IMR-90 (cell line): ENCODE data around the gene NOM1. TPM values are rescaled to one million over a fixed set of nuclear protein-coding genes. Genes with fewer than 3 reads are reported as not detected.

Experiments
- ATAC-seq: fragments of 200-7000 bp; cut with Tn5 transposase; 2 replicates; pipeline ENCODE4 v1.9.1; 2020; ENCODE audit warnings: low read depth, mild to moderate bottlenecking, moderate library complexity
- BruUV-seq: library from RNA; stranded (reverse); fragments of 400-500 nt; replicated peaks from 2 replicates; lab custom pipeline; 2021; lab: Mats Ljungman, UMichigan
- CTCF ChIA-PET: fragments of 300-600 bp; formaldehyde crosslinking; extraction: SDS; loops from one replicate; lab custom pipeline; 2021; ENCODE audit warnings: antibody characterized with exemption; lab: Yijun Ruan, JAX
- POLR2A ChIA-PET: fragments of 300-600 bp; sonication (Branson Sonifier 250); formaldehyde crosslinking; loops from one replicate; lab custom pipeline; 2022; ENCODE audit warnings: antibody characterized with exemption; ENCODE audit not compliant: unreplicated experiment; lab: Charles Lee
- DNase-seq: peaks from one replicate; pipeline ENCODE4 v3.0.0; 2013
- H2AFZ ChIP-seq: replicated peaks from 2 replicates; pipeline ENCODE3; 2013; ENCODE audit warnings: low read length, mild to moderate bottlenecking; ENCODE audit not compliant: poor library complexity
- H2AK5ac ChIP-seq: 2 replicates; pipeline ENCODE4 v1.6.1; 2013; ENCODE audit warnings: low read depth, low read length, inconsistent platforms
- H2AK9ac ChIP-seq: replicated peaks from 2 replicates; pipeline ENCODE3; 2013; ENCODE audit warnings: mild to moderate bottlenecking, low read depth, low read length, moderate library complexity; ENCODE audit not compliant: poor library complexity
- H2BK120ac ChIP-seq: 2 replicates; pipeline ENCODE4 v1.6.1; 2013; ENCODE audit warnings: low read depth, low read length, inconsistent platforms
- H2BK15ac ChIP-seq: 3 replicates; pipeline ENCODE4 v1.6.1; 2013; ENCODE audit warnings: low read depth, low read length, inconsistent platforms
- H2BK20ac ChIP-seq: 2 replicates; pipeline ENCODE4 v1.6.1; 2013; ENCODE audit warnings: low read depth, mild to moderate bottlenecking, inconsistent platforms, low read length, moderate library complexity
- H2BK5ac ChIP-seq: 2 replicates; pipeline ENCODE4 v1.6.1; 2013; ENCODE audit warnings: mild to moderate bottlenecking, low read depth, low read length, inconsistent platforms; ENCODE audit not compliant: poor library complexity, severe bottlenecking
- H3K14ac ChIP-seq: replicated peaks from 2 replicates; pipeline ENCODE4 v1.6.1; 2013; ENCODE audit warnings: low read depth, low read length, inconsistent platforms
- H3K18ac ChIP-seq: 2 replicates; pipeline ENCODE4 v1.6.1; 2013; ENCODE audit warnings: low read depth, low read length, control low read depth
- H3K23ac ChIP-seq: 2 replicates; pipeline ENCODE4 v1.6.1; 2013; ENCODE audit warnings: low read depth, low read length, inconsistent platforms
- H3K27ac ChIP-seq: 2 replicates; pipeline ENCODE4 v1.5.1; 2013; ENCODE audit warnings: mild to moderate bottlenecking, control low read depth, low read length; ENCODE audit not compliant: insufficient read depth
- H3K27me3 ChIP-seq: 2 replicates; pipeline ENCODE4 v1.6.1; 2013; ENCODE audit warnings: low read length; ENCODE audit not compliant: control insufficient read depth, insufficient read depth
- H3K36me3 ChIP-seq: 2 replicates; pipeline ENCODE4 v1.6.1; 2013; ENCODE audit warnings: low read length, mixed read lengths; ENCODE audit not compliant: control insufficient read depth, insufficient read depth
- H3K4ac ChIP-seq: 2 replicates; pipeline ENCODE4 v1.6.1; 2013; ENCODE audit warnings: low read depth, low read length, inconsistent platforms
- H3K4me1 ChIP-seq: 2 replicates; pipeline ENCODE4 v1.6.1; 2013; ENCODE audit warnings: low read length, mixed read lengths; ENCODE audit not compliant: control insufficient read depth, insufficient read depth
- H3K4me2 ChIP-seq: 2 replicates; pipeline ENCODE4 v1.6.1; 2013; ENCODE audit warnings: low read depth, mild to moderate bottlenecking, control low read depth, low read length, moderate library complexity
- H3K4me3 ChIP-seq: 2 replicates; pipeline ENCODE4 v1.5.1; 2013; ENCODE audit warnings: low read depth, mild to moderate bottlenecking, control low read depth, low read length, moderate library complexity; ENCODE audit not compliant: insufficient read depth
- H3K56ac ChIP-seq: 2 replicates; pipeline ENCODE4 v1.6.1; 2013; ENCODE audit warnings: low read length, inconsistent platforms; ENCODE audit not compliant: insufficient read depth; ENCODE audit errors: extremely low read depth
- H3K79me1 ChIP-seq, 2 experiments: 2 replicates each; pipeline ENCODE4 v1.6.1; 2013; ENCODE audit warnings: low read length in 2 of 2, inconsistent platforms in 1 of 2, low read depth in 1 of 2
- H3K9ac ChIP-seq: 2 replicates; pipeline ENCODE4 v1.6.1; 2013; ENCODE audit warnings: low read depth, low read length, control low read depth
- H3K9me1 ChIP-seq: 2 replicates; pipeline ENCODE4 v1.6.1; 2013; ENCODE audit warnings: low read length, inconsistent platforms; ENCODE audit not compliant: insufficient read depth
- H3K9me3 ChIP-seq: 2 replicates; pipeline ENCODE4 v1.6.1; 2013; ENCODE audit warnings: low read length; ENCODE audit not compliant: control insufficient read depth, insufficient read depth
- H4K20me1 ChIP-seq: 2 replicates; pipeline ENCODE4 v1.6.1; 2013; ENCODE audit warnings: low read length, inconsistent platforms; ENCODE audit not compliant: insufficient read depth
- H4K5ac ChIP-seq: 2 replicates; pipeline ENCODE4 v1.6.1; 2013; ENCODE audit warnings: mild to moderate bottlenecking, low read depth, low read length, control low read depth
- H4K8ac ChIP-seq, 2 experiments: 2 replicates each; pipeline ENCODE4 v1.6.1; 2013; ENCODE audit warnings: low read depth in 2 of 2, low read length in 2 of 2, control low read depth in 1 of 2, inconsistent platforms in 1 of 2
- H4K91ac ChIP-seq: 2 replicates; pipeline ENCODE4 v1.6.1; 2013; ENCODE audit warnings: low read depth, low read length, inconsistent platforms; ENCODE audit not compliant: insufficient read depth
- MAFK ChIP-seq: IDR thresholded peaks from 2 replicates; pipeline ENCODE4 v1.6.1; 2012; ENCODE audit warnings: low read depth, low read length, improper control_type of control experiment
- SMC3 ChIP-seq: fragments of 150-350 bp; IDR thresholded peaks from 2 replicates; pipeline ENCODE4 v1.6.1; 2016; ENCODE audit warnings: low read depth, mild to moderate bottlenecking, antibody characterized with exemption, low read length, moderate library complexity
- WGBS, 2 experiments: methylation state at CpG; one replicate each; pipeline versions ENCODE4 v1.1.5 to v1.1.7; 2013; ENCODE audit warnings: missing lambda C conversion rate in 2 of 2; ENCODE audit not compliant: insufficient read length in 1 of 2; ENCODE audit errors: extremely low coverage in 2 of 2; 5-methylcytosine and 5-hydroxymethylcytosine counted together
- dilution Hi-C: fragments of 300-500 bp; cut with HindIII; formaldehyde crosslinking; loops from one replicate; pipeline ENCODE4 v1.14.3; 2018; ENCODE audit warnings: low sequenced_read_pairs; ENCODE audit not compliant: unreplicated experiment
- in situ Hi-C: fragments of 300-500 bp; cut with MboI; formaldehyde crosslinking; loops from 3 replicates; pipeline ENCODE4 v1.14.3; 2019; ENCODE audit warnings: low sequenced_read_pairs, inconsistent platforms, mixed read lengths
- intact Hi-C: fragments of 100-400 bp; cut with micrococcal nuclease; formaldehyde crosslinking; loops from 2 replicates; pipeline ENCODE4 v1.10.0; 2022
- polyA plus RNA-seq, 3 experiments: library from polyadenylated mRNA; depleted of rRNA; stranded (reverse); fragments of >200 nt; gene quantifications; 2 replicates each; pipeline ENCODE4 v1.2.3, GENCODE V29; 2012; ENCODE audit warnings: low replicate concordance in 1 of 3
- total RNA-seq: library from RNA; depleted of rRNA; stranded (reverse); fragments of >200 nt; gene quantifications from 2 replicates; pipeline ENCODE4 v1.2.3, GENCODE V29; 2012

Gene NOM1
- total and polyA plus RNA-seq, 2 of the 4 experiments (the other 2 are of a cell fraction), result 15.3 to 15.4 TPM

DNA sequence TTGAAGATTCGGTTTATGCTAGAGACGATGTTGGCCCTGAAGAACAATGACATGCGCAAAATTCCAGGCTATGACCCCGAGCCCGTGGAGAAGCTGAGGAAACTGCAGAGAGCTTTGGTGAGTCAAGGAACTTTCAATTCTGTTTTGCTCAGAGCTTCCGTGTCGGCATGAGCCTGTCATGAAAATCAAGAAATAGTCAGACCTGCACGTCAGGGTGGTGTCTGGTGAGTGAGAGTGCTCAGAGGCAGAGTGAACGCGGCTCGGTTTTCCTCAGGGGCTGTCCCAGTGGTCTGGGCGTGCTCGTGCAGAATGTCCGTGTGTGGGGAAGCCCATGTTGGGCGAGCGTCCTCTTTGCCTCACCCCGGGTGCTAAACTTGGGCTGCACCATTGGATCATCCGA is 12.6 kb downstream of the NOM1 start:
- no peaks in the 10 kb centered on the region for H3K9me1 ChIP-seq
- no peak overlapping the region for H2BK120ac ChIP-seq

More for the DNA sequence above, 12.6 kb downstream of the NOM1 start:
- no peak overlapping the region for H4K8ac ChIP-seq
- no peak overlapping the region for H3K4me2 ChIP-seq
- H3K27ac ChIP-seq, result no peak overlapping the region
- no peak overlapping the region for H2BK20ac ChIP-seq
- ATAC-seq (no peak), DNase-seq (no peak)
- H3K14ac ChIP-seq, result no peak overlapping the region
- no peaks in the 10 kb centered on the region for H3K9me3 ChIP-seq
- in situ Hi-C loops (loop anchor here (25.0 kb wide), 3 partner anchors 175 to 425 kb away; partner anchors contain the start of gene UBE3C), dilution Hi-C loops (no loop called here), intact Hi-C loops (loop anchor here (10.0 kb wide), 1 partner anchor 413 kb away; no protein-coding TSS in a partner anchor)
- no peak overlapping the region for H3K4me3 ChIP-seq
- H4K5ac ChIP-seq, result no peak overlapping the region
- no peak overlapping the region for H3K9ac ChIP-seq
- no peak overlapping the region for H2BK15ac ChIP-seq
- TF ChIP-seq MAFK (no peak), SMC3 (no peak)
- 96% methylated on average over 13 of the region's 18 CpGs; no CpG with 5 or more reads in 1 of the 2 experiments for WGBS, 2 experiments
- POLR2A ChIA-PET, result no interaction called here
- peaks cover 72% of the 10 kb centered on the region for H3K36me3 ChIP-seq
- H3K4ac ChIP-seq, result no peak overlapping the region
- H2AFZ ChIP-seq, result no peak overlapping the region
- no peaks in the 10 kb centered on the region for H3K27me3 ChIP-seq
- no peak overlapping the region for H3K18ac ChIP-seq
- no peak overlapping the region for H4K91ac ChIP-seq
- H2BK5ac ChIP-seq, result no peak overlapping the region
- no peak overlapping the region for H3K23ac ChIP-seq
- H3K4me1 ChIP-seq, result no peaks in the 10 kb centered on the region
- H3K79me1 ChIP-seq, result peaks cover 8 to 27% of the 10 kb centered on the region in 2 experiments; a peak in 3 of 4 replicates
- H4K20me1 ChIP-seq, result peaks cover 15% of the 10 kb centered on the region; the same call in 1 of the 2 replicates
- H2AK5ac ChIP-seq, result no peak overlapping the region
- BruUV-seq, result no TSS peak
- CTCF ChIA-PET, result no interaction called here
- no peak overlapping the region for H3K56ac ChIP-seq
- no peak overlapping the region for H2AK9ac ChIP-seq
